ENCODE results near the gene FAM171A1.

DNA sequence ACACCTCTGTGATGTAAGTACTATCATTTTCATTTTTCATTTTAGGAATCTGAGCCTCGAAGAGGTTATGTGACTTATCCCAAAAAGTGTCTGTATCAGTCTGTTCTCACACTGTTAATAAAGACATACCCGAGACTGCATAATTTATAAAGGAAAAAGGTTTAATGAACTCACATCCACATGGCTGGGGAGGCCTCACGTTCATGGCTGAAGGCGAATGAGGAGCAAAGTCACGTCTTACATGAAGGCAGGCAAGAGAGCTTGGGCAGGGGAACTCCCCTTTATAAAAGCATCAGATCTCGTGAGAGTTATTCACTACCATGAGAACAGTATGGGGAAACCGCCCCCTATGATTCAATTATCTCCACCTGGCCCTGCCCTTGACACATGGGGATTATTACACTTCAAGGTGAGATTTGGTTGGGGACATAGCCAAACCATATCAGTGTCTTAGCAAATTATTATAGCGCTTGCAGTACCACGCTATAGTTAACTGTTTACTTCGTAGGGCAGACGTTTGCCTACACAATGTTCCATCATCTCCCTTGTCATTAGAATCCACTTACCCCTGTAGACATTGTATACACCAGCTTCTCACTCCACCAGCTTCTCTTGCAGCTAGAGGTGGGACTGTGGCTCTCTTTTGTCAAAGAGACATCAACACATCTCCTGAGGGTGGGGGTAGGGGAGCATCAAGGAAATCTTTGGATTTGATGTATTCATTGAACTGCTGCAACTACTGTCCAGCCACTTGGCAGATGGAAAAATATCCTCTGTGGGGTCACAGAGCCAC lies 187.2 kb downstream of the FAM171A1 start:
- TF ChIP-seq CTCF (conservative IDR thresholded peaks at IDR 0.05; ENCODE audit: low read depth, low read length), result no peak
- no peak for TF ChIP-seq EZH2 (IDR thresholded peaks at IDR 0.05; ENCODE audit: borderline replicate concordance, low read depth, low read length, poor library complexity, severe bottlenecking)
